ENCODE data around the gene FBN2.
"Not testable (repeated sequence)": the region's sequence is repeated elsewhere in the genome, so short reads cannot be mapped to it uniquely, and the experiment has no call there.

The FBN2 gene

GRCh38 chr5:128358826-128359225 is 179.2 kb downstream of the FBN2 start:
- no peak for DNase-seq (ENCODE audit: low read depth in 2 of 2)

GRCh38 chr5:128357226-128357625 is 180.8 kb downstream of the FBN2 start:
- no peak for DNase-seq (ENCODE audit: low read depth in 2 of 2)

GRCh38 chr5:128355961-128356360 is 182.1 kb downstream of the FBN2 start:
- DNase-seq (ENCODE audit: low read depth in 2 of 2), result no peak

- no peak for DNase-seq (ENCODE audit: low read depth in 2 of 2)
Observed at GRCh38 chr5:128353441-128354107, 184.5 kb downstream of the FBN2 start.

GRCh38 chr5:128350705-128351104 is 187.3 kb downstream of the FBN2 start:
- DNase-seq (ENCODE audit: low read depth in 2 of 2), result no peak

- DNase-seq (ENCODE audit: low read depth in 2 of 2), result no peak
Observed at GRCh38 chr5:128349044-128349858, 188.8 kb downstream of the FBN2 start.

GRCh38 chr5:128346038-128346437 is 192.0 kb downstream of the FBN2 start:
- no peak for DNase-seq (ENCODE audit: low read depth in 2 of 2)

GRCh38 chr5:128345247-128345646 is 192.8 kb downstream of the FBN2 start:
- DNase-seq (ENCODE audit: low read depth in 2 of 2), result no peak

GRCh38 chr5:128343168-128343567 is 194.9 kb downstream of the FBN2 start:
- no peak for DNase-seq (ENCODE audit: low read depth in 2 of 2)

GRCh38 chr5:128341056-128341455 is 197.0 kb downstream of the FBN2 start:
- DNase-seq (ENCODE audit: low read depth in 2 of 2), result no peak

- no peak for DNase-seq (ENCODE audit: low read depth in 2 of 2)
Observed at GRCh38 chr5:128340648-128341047, 197.4 kb downstream of the FBN2 start.

GRCh38 chr5:128339585-128339984 is 198.5 kb downstream of the FBN2 start:
- no peak for DNase-seq (ENCODE audit: low read depth in 2 of 2)

- DNase-seq (ENCODE audit: low read depth in 2 of 2), result no peak
Observed at GRCh38 chr5:128338649-128339048, 199.4 kb downstream of the FBN2 start.

GRCh38 chr5:128335339-128335738 is 202.7 kb downstream of the FBN2 start:
- no peak for DNase-seq (ENCODE audit: low read depth in 2 of 2)

GRCh38 chr5:128334010-128334716 is 203.9 kb downstream of the FBN2 start:
- DNase-seq (ENCODE audit: low read depth in 2 of 2), result no peak

- no peak for DNase-seq (ENCODE audit: low read depth in 2 of 2)
Observed at GRCh38 chr5:128331261-128331660, 206.8 kb downstream of the FBN2 start.

- DNase-seq (ENCODE audit: low read depth in 2 of 2), result no peak
Observed at GRCh38 chr5:128329386-128329939, 208.6 kb downstream of the FBN2 start.

GRCh38 chr5:128328446-128328845 is 209.6 kb downstream of the FBN2 start:
- DNase-seq (ENCODE audit: low read depth in 2 of 2), result no peak

GRCh38 chr5:128328007-128328406 is 210.0 kb downstream of the FBN2 start:
- no peak for DNase-seq (ENCODE audit: low read depth in 2 of 2)

- not testable (repeated sequence) for DNase-seq (ENCODE audit: low read depth in 2 of 2)
Observed at GRCh38 chr5:128321418-128321817, 216.6 kb downstream of the FBN2 start.

- no peak for DNase-seq (ENCODE audit: low read depth in 2 of 2)
Observed at GRCh38 chr5:128318691-128319090, 219.4 kb downstream of the FBN2 start.

GRCh38 chr5:128317481-128317880 is 220.6 kb downstream of the FBN2 start:
- DNase-seq (ENCODE audit: low read depth in 2 of 2), result no peak
